ENCODE measurements around the gene SRGAP1.

The SRGAP1 gene

GRCh38 chr12:64077922-64078321, 233.4 kb downstream of the SRGAP1 start:
- Mint-ChIP-seq H3K27ac (ENCODE audit: low read depth) (no peak overlapping the region), H3K9me3 (no peaks in the 10 kb centered on the region), H3K27me3 (peaks cover 9% of the 10 kb centered on the region), H3K4me3 (no peak overlapping the region), H3K36me3 (ENCODE audit: insufficient read depth) (no peaks in the 10 kb centered on the region), H3K4me1 (no peaks in the 10 kb centered on the region)
- DNase-seq (ENCODE audit: low spot score in 2 of 2) = no peak
- no peak for ATAC-seq (replicated peaks; ENCODE audit: extremely low read depth, poor library complexity, severe bottlenecking)

- Mint-ChIP-seq H3K4me1 (no peaks in the 10 kb centered on the region), H3K27ac (ENCODE audit: low read depth) (no peak overlapping the region), H3K9me3 (no peaks in the 10 kb centered on the region), H3K27me3 (peaks cover 15% of the 10 kb centered on the region), H3K36me3 (ENCODE audit: insufficient read depth) (no peaks in the 10 kb centered on the region), H3K4me3 (no peak overlapping the region)
- ATAC-seq (replicated peaks; ENCODE audit: extremely low read depth, poor library complexity, severe bottlenecking) (no peak), DNase-seq (ENCODE audit: low spot score in 2 of 2) (no peak)
These were observed 236.0 kb downstream of the SRGAP1 start for GRCh38 chr12:64080319-64081007.

GRCh38 chr12:64081008-64081404, 236.5 kb downstream of the SRGAP1 start:
- Mint-ChIP-seq H3K9me3 (no peaks in the 10 kb centered on the region), H3K27ac (ENCODE audit: low read depth) (no peak overlapping the region), H3K4me1 (no peaks in the 10 kb centered on the region), H3K27me3 (peaks cover 18% of the 10 kb centered on the region), H3K36me3 (ENCODE audit: insufficient read depth) (no peaks in the 10 kb centered on the region), H3K4me3 (no peak overlapping the region)
- DNase-seq (ENCODE audit: low spot score in 2 of 2) = no peak
- ATAC-seq (replicated peaks; ENCODE audit: extremely low read depth, poor library complexity, severe bottlenecking) = no peak

- Mint-ChIP-seq H3K27ac (ENCODE audit: low read depth) (no peak overlapping the region), H3K27me3 (peaks cover 12% of the 10 kb centered on the region), H3K36me3 (ENCODE audit: insufficient read depth) (no peaks in the 10 kb centered on the region), H3K4me3 (no peak overlapping the region), H3K4me1 (no peaks in the 10 kb centered on the region), H3K9me3 (no peaks in the 10 kb centered on the region)
- no peak for ATAC-seq (replicated peaks; ENCODE audit: extremely low read depth, poor library complexity, severe bottlenecking)
- no peak for DNase-seq (ENCODE audit: low spot score in 2 of 2)
These were observed 237.6 kb downstream of the SRGAP1 start for GRCh38 chr12:64082116-64082515.

- Mint-ChIP-seq H3K36me3 (ENCODE audit: insufficient read depth) (no peaks in the 10 kb centered on the region), H3K4me1 (no peaks in the 10 kb centered on the region), H3K9me3 (no peaks in the 10 kb centered on the region), H3K4me3 (no peak overlapping the region), H3K27me3 (peaks cover 12% of the 10 kb centered on the region), H3K27ac (ENCODE audit: low read depth) (no peak overlapping the region)
- DNase-seq (ENCODE audit: low spot score in 2 of 2) (no peak), ATAC-seq (replicated peaks; ENCODE audit: extremely low read depth, poor library complexity, severe bottlenecking) (no peak)
These were observed 238.4 kb downstream of the SRGAP1 start for GRCh38 chr12:64082866-64083268.

- DNase-seq (ENCODE audit: low spot score in 2 of 2) = no peak
- H3K4me1 Mint-ChIP-seq = no peaks in the 10 kb centered on the region
- no peaks in the 10 kb centered on the region for H3K36me3 Mint-ChIP-seq (ENCODE audit: insufficient read depth)
- H3K9me3 Mint-ChIP-seq = no peaks in the 10 kb centered on the region
- H3K4me3 Mint-ChIP-seq = no peak overlapping the region
- H3K27ac Mint-ChIP-seq (ENCODE audit: low read depth) = no peak overlapping the region
- no peak for ATAC-seq (replicated peaks; ENCODE audit: extremely low read depth, poor library complexity, severe bottlenecking)
- H3K27me3 Mint-ChIP-seq = peaks cover 12% of the 10 kb centered on the region
These were observed 239.0 kb downstream of the SRGAP1 start for GRCh38 chr12:64083285-64084210.

GRCh38 chr12:64085154-64085553, 240.7 kb downstream of the SRGAP1 start:
- H3K27me3 Mint-ChIP-seq = peaks cover 24% of the 10 kb centered on the region
- DNase-seq (ENCODE audit: low spot score in 2 of 2) = no peak
- H3K36me3 Mint-ChIP-seq (ENCODE audit: insufficient read depth) = no peaks in the 10 kb centered on the region

GRCh38 chr12:64085996-64086395, 241.5 kb downstream of the SRGAP1 start:
- no peaks in the 10 kb centered on the region for H3K4me1 Mint-ChIP-seq
- ATAC-seq (replicated peaks; ENCODE audit: extremely low read depth, poor library complexity, severe bottlenecking) = no peak
- peaks cover 24% of the 10 kb centered on the region for H3K27me3 Mint-ChIP-seq
- H3K9me3 Mint-ChIP-seq = no peaks in the 10 kb centered on the region
- no peak overlapping the region for H3K4me3 Mint-ChIP-seq
- no peak overlapping the region for H3K27ac Mint-ChIP-seq (ENCODE audit: low read depth)
- no peaks in the 10 kb centered on the region for H3K36me3 Mint-ChIP-seq (ENCODE audit: insufficient read depth)
- no peak for DNase-seq (ENCODE audit: low spot score in 2 of 2)

More at GRCh38 chr12:64085154-64085553, 240.7 kb downstream of the SRGAP1 start:
- no peaks in the 10 kb centered on the region for H3K4me1 Mint-ChIP-seq
- H3K4me3 Mint-ChIP-seq = no peak overlapping the region
- no peaks in the 10 kb centered on the region for H3K9me3 Mint-ChIP-seq
- no peak overlapping the region for H3K27ac Mint-ChIP-seq (ENCODE audit: low read depth)
- ATAC-seq (replicated peaks; ENCODE audit: extremely low read depth, poor library complexity, severe bottlenecking) = no peak

- Mint-ChIP-seq H3K4me3 (no peak overlapping the region), H3K27me3 (peaks cover 24% of the 10 kb centered on the region), H3K36me3 (ENCODE audit: insufficient read depth) (no peaks in the 10 kb centered on the region), H3K4me1 (no peaks in the 10 kb centered on the region), H3K27ac (ENCODE audit: low read depth) (no peak overlapping the region), H3K9me3 (no peaks in the 10 kb centered on the region)
- ATAC-seq (replicated peaks; ENCODE audit: extremely low read depth, poor library complexity, severe bottlenecking) = no peak
- DNase-seq (ENCODE audit: low spot score in 2 of 2) = no peak
These were observed 242.4 kb downstream of the SRGAP1 start for GRCh38 chr12:64086946-64087345.

GRCh38 chr12:64087761-64088160, 243.3 kb downstream of the SRGAP1 start:
- DNase-seq (ENCODE audit: low spot score in 2 of 2) (no peak), ATAC-seq (replicated peaks; ENCODE audit: extremely low read depth, poor library complexity, severe bottlenecking) (no peak)
- Mint-ChIP-seq H3K9me3 (no peaks in the 10 kb centered on the region), H3K27ac (ENCODE audit: low read depth) (no peak overlapping the region), H3K27me3 (peaks cover 24% of the 10 kb centered on the region), H3K4me3 (no peak overlapping the region), H3K36me3 (ENCODE audit: insufficient read depth) (no peaks in the 10 kb centered on the region), H3K4me1 (no peaks in the 10 kb centered on the region)

GRCh38 chr12:64088431-64089349, 244.2 kb downstream of the SRGAP1 start:
- no peak for ATAC-seq (replicated peaks; ENCODE audit: extremely low read depth, poor library complexity, severe bottlenecking)
- Mint-ChIP-seq H3K27me3 (peaks cover 24% of the 10 kb centered on the region), H3K36me3 (ENCODE audit: insufficient read depth) (no peaks in the 10 kb centered on the region), H3K27ac (ENCODE audit: low read depth) (no peak overlapping the region), H3K9me3 (no peaks in the 10 kb centered on the region), H3K4me3 (no peak overlapping the region), H3K4me1 (no peaks in the 10 kb centered on the region)
- no peak for DNase-seq (ENCODE audit: low spot score in 2 of 2)

- H3K9me3 Mint-ChIP-seq = no peaks in the 10 kb centered on the region
- no peak overlapping the region for H3K27ac Mint-ChIP-seq (ENCODE audit: low read depth)
- H3K4me1 Mint-ChIP-seq = no peaks in the 10 kb centered on the region
- H3K4me3 Mint-ChIP-seq = no peak overlapping the region
- peaks cover 23% of the 10 kb centered on the region for H3K27me3 Mint-ChIP-seq
- ATAC-seq (replicated peaks; ENCODE audit: extremely low read depth, poor library complexity, severe bottlenecking) (no peak), DNase-seq (ENCODE audit: low spot score in 2 of 2) (no peak)
- H3K36me3 Mint-ChIP-seq (ENCODE audit: insufficient read depth) = no peaks in the 10 kb centered on the region
These were observed 245.5 kb downstream of the SRGAP1 start for GRCh38 chr12:64090047-64090446.

All from central memory CD8-positive, alpha-beta T cell (primary cell).